Measurements from ENCODE around the gene SYTL1.
"Not testable (repeated sequence)": the region's sequence is repeated elsewhere in the genome, so short reads cannot be mapped to it uniquely, and the experiment has no call there.

Gene SYTL1

GRCh38 chr1:27377760-27378495 is 36.1 kb downstream of the SYTL1 start:
- Histone ChIP-seq H3K9me3 (ENCODE audit: control insufficient read depth, low read length) (no peaks in the 10 kb centered on the region), H3K4me3 (ENCODE audit: extremely low read depth, insufficient read depth, low read length, poor library complexity, severe bottlenecking) (no peak overlapping the region), H3K4me1 (ENCODE audit: control insufficient read depth, insufficient read depth, low read length, poor library complexity, severe bottlenecking) (no peaks in the 10 kb centered on the region), H3K27ac (ENCODE audit: low read depth, low read length, severe bottlenecking) (no peak overlapping the region), H3K36me3 (ENCODE audit: control insufficient read depth, insufficient read depth, low read length) (no peaks in the 10 kb centered on the region)
- 93 to 96% methylated on average over 6 of the region's 12 CpGs for WGBS, 2 experiments (ENCODE audit: insufficient coverage in 2 of 2)

- no peak overlapping the region for H3K4me3 ChIP-seq (ENCODE audit: extremely low read depth, insufficient read depth, low read length, poor library complexity, severe bottlenecking)
- H3K4me1 ChIP-seq (ENCODE audit: control insufficient read depth, insufficient read depth, low read length, poor library complexity, severe bottlenecking): no peaks in the 10 kb centered on the region
- no peaks in the 10 kb centered on the region for H3K9me3 ChIP-seq (ENCODE audit: control insufficient read depth, low read length)
Observed at GRCh38 chr1:27379564-27380122, 37.8 kb downstream of the SYTL1 start.

GRCh38 chr1:27380224-27380623 is 38.4 kb downstream of the SYTL1 start:
- H3K36me3 ChIP-seq (ENCODE audit: control insufficient read depth, insufficient read depth, low read length): no peaks in the 10 kb centered on the region
- H3K4me3 ChIP-seq (ENCODE audit: extremely low read depth, insufficient read depth, low read length, poor library complexity, severe bottlenecking): no peak overlapping the region
- no peak overlapping the region for H3K27ac ChIP-seq (ENCODE audit: low read depth, low read length, severe bottlenecking)
- H3K9me3 ChIP-seq (ENCODE audit: control insufficient read depth, low read length): no peaks in the 10 kb centered on the region
- H3K4me1 ChIP-seq (ENCODE audit: control insufficient read depth, insufficient read depth, low read length, poor library complexity, severe bottlenecking): no peaks in the 10 kb centered on the region
- 100% methylated on average over 1 of the region's 4 CpGs; no CpG with 5 or more reads in 1 of the 2 experiments for WGBS, 2 experiments (ENCODE audit: insufficient coverage in 2 of 2)

More at GRCh38 chr1:27379564-27380122, 37.8 kb downstream of the SYTL1 start:
- WGBS, 2 experiments (ENCODE audit: insufficient coverage in 2 of 2): 81 to 82% methylated on average over 6 to 10 of the region's 11 CpGs
- Histone ChIP-seq H3K27ac (ENCODE audit: low read depth, low read length, severe bottlenecking) (no peak overlapping the region), H3K36me3 (ENCODE audit: control insufficient read depth, insufficient read depth, low read length) (no peaks in the 10 kb centered on the region)

- H3K4me1 ChIP-seq (ENCODE audit: control insufficient read depth, insufficient read depth, low read length, poor library complexity, severe bottlenecking): no peaks in the 10 kb centered on the region
- no peaks in the 10 kb centered on the region for H3K36me3 ChIP-seq (ENCODE audit: control insufficient read depth, insufficient read depth, low read length)
- H3K4me3 ChIP-seq (ENCODE audit: extremely low read depth, insufficient read depth, low read length, poor library complexity, severe bottlenecking): no peak overlapping the region
- no peak overlapping the region for H3K27ac ChIP-seq (ENCODE audit: low read depth, low read length, severe bottlenecking)
- no peaks in the 10 kb centered on the region for H3K9me3 ChIP-seq (ENCODE audit: control insufficient read depth, low read length)
- WGBS, 2 experiments (ENCODE audit: insufficient coverage in 2 of 2): 91 to 92% methylated on average over 8 to 10 of the region's 12 CpGs
Observed at GRCh38 chr1:27380766-27381733, 39.2 kb downstream of the SYTL1 start.

DNA sequence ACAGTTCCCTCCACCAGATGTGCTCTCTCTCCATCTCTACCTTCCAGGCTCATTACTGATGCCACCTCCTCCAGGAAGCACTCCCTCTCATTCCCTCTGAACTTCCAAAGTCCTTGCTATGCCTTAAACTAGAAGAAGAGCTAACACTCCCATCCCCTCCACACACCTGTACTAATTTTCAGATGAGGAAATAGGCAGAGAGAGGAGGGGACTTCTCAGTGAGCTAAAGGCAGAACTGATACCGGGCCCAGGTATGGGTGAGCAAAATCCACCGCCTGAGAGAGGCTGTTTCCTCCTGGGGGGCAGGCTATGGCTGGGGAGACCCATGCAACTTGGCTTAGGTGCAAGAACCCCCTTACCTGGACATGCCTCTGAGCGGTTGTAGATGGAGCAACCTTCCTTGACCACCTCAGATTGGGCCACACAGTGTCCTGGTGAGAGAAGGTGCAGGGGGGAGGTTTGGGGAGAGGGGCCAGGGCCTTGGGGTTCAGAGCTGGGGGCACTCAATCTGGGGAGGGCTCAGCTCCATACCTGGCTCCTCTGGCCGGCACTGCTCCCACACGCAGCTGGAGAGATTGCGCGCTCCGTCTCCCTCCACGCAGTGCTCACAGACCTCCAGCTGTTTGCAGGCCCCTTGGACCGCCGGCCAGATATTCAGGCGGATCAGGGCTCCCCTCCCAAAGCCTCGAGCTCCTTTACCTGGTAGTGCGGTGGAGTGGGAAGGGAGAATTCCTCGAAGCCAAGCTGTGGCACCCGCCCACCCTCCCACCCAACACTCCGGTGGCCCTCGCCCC is 40.3 kb downstream of the SYTL1 start:
- WGBS, 2 experiments (ENCODE audit: insufficient coverage in 2 of 2): 76 to 87% methylated on average over 9 to 14 of the region's 18 CpGs
- Histone ChIP-seq H3K9me3 (ENCODE audit: control insufficient read depth, low read length) (no peaks in the 10 kb centered on the region), H3K4me3 (ENCODE audit: extremely low read depth, insufficient read depth, low read length, poor library complexity, severe bottlenecking) (no peak overlapping the region), H3K4me1 (ENCODE audit: control insufficient read depth, insufficient read depth, low read length, poor library complexity, severe bottlenecking) (no peaks in the 10 kb centered on the region), H3K27ac (ENCODE audit: low read depth, low read length, severe bottlenecking) (no peak overlapping the region), H3K36me3 (ENCODE audit: control insufficient read depth, insufficient read depth, low read length) (no peaks in the 10 kb centered on the region)

GRCh38 chr1:27383039-27383605 is 41.3 kb downstream of the SYTL1 start, which contains the start of gene CD164L2:
TSS of gene CD164L2 (minus strand) at chr1:27383333. CDS start at chr1:27383239, 94 bp downstream.
- H3K36me3 ChIP-seq (ENCODE audit: control insufficient read depth, insufficient read depth, low read length): no peaks in the 10 kb centered on the region
- no peak within 1 kb of the TSS for H3K27ac ChIP-seq (ENCODE audit: low read depth, low read length, severe bottlenecking)
- no peaks in the 10 kb centered on the region for H3K9me3 ChIP-seq (ENCODE audit: control insufficient read depth, low read length)
- peak within 1 kb of the TSS; percentile 24 for H3K4me3 ChIP-seq (ENCODE audit: extremely low read depth, insufficient read depth, low read length, poor library complexity, severe bottlenecking)
- WGBS, 2 experiments (ENCODE audit: insufficient coverage in 2 of 2): 15 to 19% methylated on average over 18 to 25 of the region's 43 CpGs
- no peaks in the 10 kb centered on the region for H3K4me1 ChIP-seq (ENCODE audit: control insufficient read depth, insufficient read depth, low read length, poor library complexity, severe bottlenecking)

DNA sequence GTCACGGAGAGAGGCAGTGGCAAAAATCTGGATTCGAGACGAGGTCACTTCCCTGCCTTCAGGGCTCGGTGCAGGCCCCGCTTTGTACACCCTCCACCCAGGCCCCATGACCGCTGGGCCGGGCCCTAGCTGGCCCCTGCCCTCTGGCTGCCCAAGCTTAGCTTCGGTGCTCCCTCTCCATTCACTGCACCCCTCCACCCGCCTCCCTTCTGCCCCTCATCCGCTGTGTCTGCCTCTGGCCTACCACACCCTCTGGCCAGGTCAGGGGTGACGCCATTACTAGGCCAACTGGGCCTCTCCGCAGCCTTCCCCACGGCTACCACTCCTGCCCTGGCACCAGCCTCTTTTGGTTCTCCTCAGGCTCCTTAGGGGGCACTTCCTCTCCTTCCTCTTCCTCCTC is 41.8 kb downstream of the SYTL1 start:
- Histone ChIP-seq H3K9me3 (ENCODE audit: control insufficient read depth, low read length) (no peaks in the 10 kb centered on the region), H3K4me1 (ENCODE audit: control insufficient read depth, insufficient read depth, low read length, poor library complexity, severe bottlenecking) (no peaks in the 10 kb centered on the region), H3K27ac (ENCODE audit: low read depth, low read length, severe bottlenecking) (no peak overlapping the region), H3K36me3 (ENCODE audit: control insufficient read depth, insufficient read depth, low read length) (no peaks in the 10 kb centered on the region), H3K4me3 (ENCODE audit: extremely low read depth, insufficient read depth, low read length, poor library complexity, severe bottlenecking) (no peak overlapping the region)
- WGBS, 2 experiments (ENCODE audit: insufficient coverage in 2 of 2): 84 to 88% methylated on average over 11 to 13 of the region's 13 CpGs

DNA sequence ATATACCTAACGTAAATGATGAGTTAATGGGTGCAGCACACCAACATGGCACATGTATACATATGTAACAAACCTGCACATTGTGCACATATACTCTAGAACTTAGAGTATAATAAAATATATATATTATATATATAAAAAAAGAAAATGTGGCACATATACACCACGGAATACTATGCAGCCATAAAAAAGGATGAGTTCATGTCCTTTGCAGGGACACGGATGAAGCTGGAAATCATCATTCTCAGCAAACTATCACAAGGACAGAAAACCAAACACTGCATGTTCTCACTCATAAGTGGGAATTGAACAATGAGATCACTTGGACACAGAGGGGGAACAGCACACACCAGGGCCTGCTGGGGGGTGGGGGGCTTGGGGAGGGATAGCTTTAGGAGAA is 43.0 kb downstream of the SYTL1 start:
- not testable (repeated sequence) for H3K4me1 ChIP-seq (ENCODE audit: control insufficient read depth, insufficient read depth, low read length, poor library complexity, severe bottlenecking); H3K9me3 ChIP-seq (ENCODE audit: control insufficient read depth, low read length); H3K4me3 ChIP-seq (ENCODE audit: extremely low read depth, insufficient read depth, low read length, poor library complexity, severe bottlenecking); H3K27ac ChIP-seq (ENCODE audit: low read depth, low read length, severe bottlenecking); H3K36me3 ChIP-seq (ENCODE audit: control insufficient read depth, insufficient read depth, low read length)
- no CpG with 5 or more reads among the region's 3 CpGs for WGBS, 2 experiments (ENCODE audit: insufficient coverage in 2 of 2)

GRCh38 chr1:27388337-27389005 is 46.6 kb downstream of the SYTL1 start:
- Histone ChIP-seq H3K4me3 (ENCODE audit: extremely low read depth, insufficient read depth, low read length, poor library complexity, severe bottlenecking) (no peak overlapping the region), H3K27ac (ENCODE audit: low read depth, low read length, severe bottlenecking) (no peak overlapping the region), H3K9me3 (ENCODE audit: control insufficient read depth, low read length) (no peaks in the 10 kb centered on the region), H3K4me1 (ENCODE audit: control insufficient read depth, insufficient read depth, low read length, poor library complexity, severe bottlenecking) (peaks cover 8% of the 10 kb centered on the region), H3K36me3 (ENCODE audit: control insufficient read depth, insufficient read depth, low read length) (no peaks in the 10 kb centered on the region)
- 0 to 86% methylated on average over 1 to 2 of the region's 5 CpGs for WGBS, 2 experiments (ENCODE audit: insufficient coverage in 2 of 2)
